OCI-LY1 (cell line): ENCODE results near the gene HGS.

Experiments used
- EZH2 ChIP-seq: fragments of 200-600 bp; sonication (generic), shearing (Covaris generic); IDR thresholded peaks from 2 replicates; pipeline ENCODE4 v1.8.0; 2017; ENCODE audit warnings: borderline replicate concordance, mixed run types, mild to moderate bottlenecking, antibody characterized with exemption, low read length, moderate library complexity, mixed read lengths
- TF ChIP-seq, protein P1 (sequence below): fragments of 200-600 bp; sonication (generic), shearing (Covaris generic); IDR thresholded peaks from 2 replicates; pipeline ENCODE4 v1.5.1; 2017; ENCODE audit warnings: mild to moderate bottlenecking, antibody characterized with exemption, low read length, moderate library complexity, mixed read lengths

DNA sequence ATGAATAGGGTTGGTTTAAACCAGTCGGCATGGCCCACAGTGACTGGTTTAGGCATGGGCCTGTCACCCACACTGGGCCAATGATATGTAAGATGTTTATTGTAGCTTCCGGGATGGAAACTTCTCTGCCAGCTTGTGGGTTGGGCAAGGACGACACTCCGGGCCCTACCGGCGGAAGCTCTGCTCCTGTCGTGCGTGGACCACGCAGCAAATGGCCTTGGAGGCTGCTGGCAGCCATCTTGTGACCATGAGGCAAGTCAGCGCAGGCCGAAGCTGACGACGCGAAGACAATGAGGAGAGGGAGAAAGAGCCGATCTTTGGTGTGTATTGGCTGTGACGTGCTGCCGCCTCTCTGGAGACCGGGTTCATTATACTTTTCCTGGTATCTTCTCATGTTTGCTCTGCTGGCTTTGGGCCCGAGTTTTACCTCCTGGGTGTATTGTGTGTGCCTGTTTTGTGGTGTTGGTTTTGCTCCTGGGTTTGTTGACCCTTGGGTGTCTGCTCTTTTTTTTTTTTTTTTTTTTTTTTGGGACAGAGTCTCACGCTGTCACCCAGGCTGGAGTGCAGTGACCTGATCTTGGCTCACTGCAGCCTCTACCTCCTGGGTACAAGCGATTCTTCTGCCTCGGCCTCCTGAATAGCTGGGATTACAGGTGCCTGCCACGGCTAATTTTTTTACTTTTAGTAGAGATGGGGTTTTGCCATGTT, 43.7 kb downstream of the HGS start:
- TF ChIP-seq, protein P1, sequence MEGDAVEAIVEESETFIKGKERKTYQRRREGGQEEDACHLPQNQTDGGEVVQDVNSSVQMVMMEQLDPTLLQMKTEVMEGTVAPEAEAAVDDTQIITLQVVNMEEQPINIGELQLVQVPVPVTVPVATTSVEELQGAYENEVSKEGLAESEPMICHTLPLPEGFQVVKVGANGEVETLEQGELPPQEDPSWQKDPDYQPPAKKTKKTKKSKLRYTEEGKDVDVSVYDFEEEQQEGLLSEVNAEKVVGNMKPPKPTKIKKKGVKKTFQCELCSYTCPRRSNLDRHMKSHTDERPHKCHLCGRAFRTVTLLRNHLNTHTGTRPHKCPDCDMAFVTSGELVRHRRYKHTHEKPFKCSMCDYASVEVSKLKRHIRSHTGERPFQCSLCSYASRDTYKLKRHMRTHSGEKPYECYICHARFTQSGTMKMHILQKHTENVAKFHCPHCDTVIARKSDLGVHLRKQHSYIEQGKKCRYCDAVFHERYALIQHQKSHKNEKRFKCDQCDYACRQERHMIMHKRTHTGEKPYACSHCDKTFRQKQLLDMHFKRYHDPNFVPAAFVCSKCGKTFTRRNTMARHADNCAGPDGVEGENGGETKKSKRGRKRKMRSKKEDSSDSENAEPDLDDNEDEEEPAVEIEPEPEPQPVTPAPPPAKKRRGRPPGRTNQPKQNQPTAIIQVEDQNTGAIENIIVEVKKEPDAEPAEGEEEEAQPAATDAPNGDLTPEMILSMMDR: no peak
- no peak for TF ChIP-seq EZH2
